Dendritic cell treated with granulocyte-macrophage colony-stimulating factor and Interleukin-4, amounts not matched to agents 40 ng/mL and 50 ng/mL, for 4 days (primary cell): ENCODE measurements around the gene PEMT.
"Not testable (repeated sequence)": the region's sequence is repeated elsewhere in the genome, so short reads cannot be mapped to it uniquely, and the experiment has no call there.

Source experiments
- H3K27ac Mint-ChIP-seq: one replicate; pipeline ENCODE4 v1.8.0; 2022; ENCODE audit warnings: mild to moderate bottlenecking, mixed read lengths
- H3K27me3 Mint-ChIP-seq: one replicate; pipeline ENCODE4 v1.8.0; 2022; ENCODE audit warnings: mild to moderate bottlenecking, mixed read lengths
- H3K36me3 Mint-ChIP-seq: one replicate; pipeline ENCODE4 v1.8.0; 2022; ENCODE audit warnings: low read depth, mixed read lengths
- H3K4me1 Mint-ChIP-seq: one replicate; pipeline ENCODE4 v1.8.0; 2022; ENCODE audit warnings: low read depth, mixed read lengths
- H3K4me3 Mint-ChIP-seq: one replicate; pipeline ENCODE4 v1.8.0; 2022; ENCODE audit warnings: mild to moderate bottlenecking, moderate library complexity, mixed read lengths
- H3K9me3 Mint-ChIP-seq: one replicate; pipeline ENCODE4 v1.8.0; 2022; ENCODE audit warnings: mixed read lengths
- intact Hi-C: fragments of 100-400 bp; cut with micrococcal nuclease; formaldehyde crosslinking; loops from one replicate; pipeline ENCODE4 v1.15.0; 2022

Gene PEMT

DNA sequence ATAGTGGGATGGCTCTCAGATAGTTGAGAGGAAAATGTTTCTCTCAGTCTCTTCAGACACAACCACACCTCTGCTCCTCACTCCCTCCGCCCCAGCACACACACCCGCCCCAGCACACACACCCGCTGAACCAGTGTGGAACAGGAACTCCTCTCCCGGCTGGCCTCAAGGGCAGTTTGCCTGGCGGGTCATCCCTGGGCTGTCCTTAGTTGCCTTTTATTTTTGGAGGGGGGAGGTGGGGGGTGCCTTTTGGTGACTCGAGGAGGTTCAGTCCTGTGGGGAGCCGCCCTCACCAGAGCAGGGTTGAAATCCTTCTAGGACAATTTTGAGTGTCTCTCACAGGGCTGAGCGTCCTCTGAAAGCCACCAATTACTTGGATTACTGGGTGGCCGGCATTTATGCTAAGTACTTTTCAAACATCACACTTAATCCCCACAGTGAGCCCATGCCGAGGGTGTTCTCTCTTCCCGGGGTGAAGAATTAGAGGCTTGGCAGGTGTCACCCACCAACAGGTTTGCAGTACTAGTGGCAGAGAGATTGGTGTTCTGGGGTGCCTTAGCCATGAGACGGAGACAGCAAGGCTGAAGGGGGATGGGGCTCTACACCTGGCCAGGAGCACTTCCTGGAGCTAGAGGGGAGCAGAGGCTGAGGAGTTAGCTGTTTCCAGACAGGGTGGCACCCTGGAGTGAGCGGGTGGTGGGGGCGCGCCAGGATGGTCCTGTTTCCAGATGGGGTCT is 98.1 kb downstream of the PEMT start:
- Mint-ChIP-seq H3K27me3 (peaks cover 45% of the 10 kb centered on the region), H3K27ac (no peak overlapping the region), H3K9me3 (no peaks in the 10 kb centered on the region), H3K36me3 (peaks cover 42% of the 10 kb centered on the region), H3K4me3 (no peak overlapping the region), H3K4me1 (peaks cover 35% of the 10 kb centered on the region)
- intact Hi-C loops = no loop called here

GRCh38 chr17:17492571-17492970 is 98.9 kb downstream of the PEMT start:
- Mint-ChIP-seq H3K27me3 (peaks cover 38% of the 10 kb centered on the region), H3K36me3 (peaks cover 51% of the 10 kb centered on the region), H3K27ac (no peak overlapping the region), H3K4me3 (no peak overlapping the region), H3K4me1 (peaks cover 35% of the 10 kb centered on the region), H3K9me3 (no peaks in the 10 kb centered on the region)
- intact Hi-C loops = no loop called here

GRCh38 chr17:17492085-17492484 is 99.4 kb downstream of the PEMT start:
- Mint-ChIP-seq H3K27me3 (peaks cover 33% of the 10 kb centered on the region), H3K4me1 (peaks cover 37% of the 10 kb centered on the region), H3K27ac (no peak overlapping the region), H3K4me3 (no peak overlapping the region), H3K9me3 (no peaks in the 10 kb centered on the region), H3K36me3 (peaks cover 56% of the 10 kb centered on the region)
- intact Hi-C loops = no loop called here

DNA sequence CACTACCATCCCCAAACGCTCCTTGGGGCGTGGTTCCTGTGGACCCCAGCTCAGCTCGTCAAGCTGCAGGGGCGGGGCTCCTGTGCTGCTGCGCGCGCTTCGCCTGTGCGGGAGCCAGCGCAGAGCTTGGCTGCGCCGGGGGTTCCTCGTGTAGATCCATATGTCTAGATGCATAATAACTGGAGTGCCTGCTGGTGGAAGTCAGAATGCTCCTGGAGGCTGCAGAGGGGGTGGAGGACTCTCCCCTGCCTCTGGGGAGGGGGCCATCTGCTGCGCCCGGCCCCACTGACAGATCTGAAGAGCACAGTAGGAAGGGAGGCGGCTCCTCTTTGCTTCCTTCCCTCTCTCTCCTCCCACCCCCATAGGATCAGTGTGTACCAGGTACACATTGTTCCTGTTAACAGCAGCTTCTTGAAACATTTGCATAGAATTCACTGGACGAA is 99.9 kb downstream of the PEMT start:
- H3K36me3 Mint-ChIP-seq = peaks cover 61% of the 10 kb centered on the region
- no peaks in the 10 kb centered on the region for H3K9me3 Mint-ChIP-seq
- no peak overlapping the region for H3K27ac Mint-ChIP-seq
- peaks cover 31% of the 10 kb centered on the region for H3K27me3 Mint-ChIP-seq
- H3K4me1 Mint-ChIP-seq = peaks cover 38% of the 10 kb centered on the region
- intact Hi-C loops = no loop called here
- no peak overlapping the region for H3K4me3 Mint-ChIP-seq

DNA sequence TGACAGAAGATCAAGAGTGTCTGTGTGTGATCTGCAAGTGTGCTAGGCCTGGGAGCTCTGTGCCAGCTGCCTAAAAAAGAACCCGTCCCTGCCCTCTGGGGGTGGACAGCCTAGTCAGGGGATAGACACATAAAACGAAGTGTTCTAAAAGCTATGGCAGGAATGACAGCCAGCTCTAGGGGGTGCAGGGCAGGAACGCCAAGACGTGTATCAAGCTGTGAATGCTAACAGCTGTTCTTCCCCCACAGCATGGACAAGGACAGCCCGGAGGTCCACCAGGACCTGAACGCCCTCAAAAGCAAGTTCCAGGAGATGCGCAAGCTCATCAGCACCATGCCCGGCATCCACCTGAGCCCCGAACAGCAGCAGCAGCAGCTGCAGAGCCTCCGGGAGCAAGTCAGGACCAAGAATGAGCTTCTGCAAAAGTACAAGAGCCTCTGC is 100.5 kb downstream of the PEMT start:
- Mint-ChIP-seq H3K4me3 (no peak overlapping the region), H3K36me3 (peaks cover 66% of the 10 kb centered on the region), H3K27ac (no peak overlapping the region), H3K27me3 (peaks cover 31% of the 10 kb centered on the region), H3K4me1 (peaks cover 38% of the 10 kb centered on the region), H3K9me3 (no peaks in the 10 kb centered on the region)
- intact Hi-C loops = no loop called here

GRCh38 chr17:17487998-17488397 is 103.5 kb downstream of the PEMT start:
- intact Hi-C loops = no loop called here
- peaks cover 3% of the 10 kb centered on the region for H3K27me3 Mint-ChIP-seq
- H3K36me3 Mint-ChIP-seq = peaks cover 70% of the 10 kb centered on the region
- peaks cover 20% of the 10 kb centered on the region for H3K4me1 Mint-ChIP-seq
- no peak overlapping the region for H3K4me3 Mint-ChIP-seq
- no peak overlapping the region for H3K27ac Mint-ChIP-seq
- H3K9me3 Mint-ChIP-seq = no peaks in the 10 kb centered on the region

DNA sequence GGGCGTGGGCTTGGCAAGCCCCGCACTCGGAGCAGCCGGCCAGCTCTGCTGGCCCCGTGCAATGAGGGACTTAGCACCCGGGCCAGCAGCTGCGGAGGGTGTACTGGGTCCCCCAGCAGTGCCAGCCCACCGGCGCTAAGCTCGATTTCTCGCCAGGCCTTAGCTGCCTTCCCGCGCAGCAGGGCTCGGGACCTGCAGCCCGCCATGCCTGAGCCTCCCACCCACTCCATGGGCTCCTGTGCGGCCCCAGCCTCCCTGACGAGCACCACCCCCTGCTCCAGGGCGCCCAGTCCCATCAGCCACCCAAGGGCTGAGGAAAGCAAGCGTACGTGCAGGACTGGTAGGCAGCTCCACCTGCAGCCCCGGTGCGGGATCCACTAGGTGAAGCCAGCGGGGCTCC is 105.1 kb downstream of the PEMT start:
- H3K27me3 Mint-ChIP-seq, H3K4me3 Mint-ChIP-seq, H3K27ac Mint-ChIP-seq, H3K9me3 Mint-ChIP-seq, intact Hi-C loops: not testable (repeated sequence)
- peaks cover 15% of the 10 kb centered on the region for H3K4me1 Mint-ChIP-seq
- H3K36me3 Mint-ChIP-seq = peaks cover 59% of the 10 kb centered on the region

DNA sequence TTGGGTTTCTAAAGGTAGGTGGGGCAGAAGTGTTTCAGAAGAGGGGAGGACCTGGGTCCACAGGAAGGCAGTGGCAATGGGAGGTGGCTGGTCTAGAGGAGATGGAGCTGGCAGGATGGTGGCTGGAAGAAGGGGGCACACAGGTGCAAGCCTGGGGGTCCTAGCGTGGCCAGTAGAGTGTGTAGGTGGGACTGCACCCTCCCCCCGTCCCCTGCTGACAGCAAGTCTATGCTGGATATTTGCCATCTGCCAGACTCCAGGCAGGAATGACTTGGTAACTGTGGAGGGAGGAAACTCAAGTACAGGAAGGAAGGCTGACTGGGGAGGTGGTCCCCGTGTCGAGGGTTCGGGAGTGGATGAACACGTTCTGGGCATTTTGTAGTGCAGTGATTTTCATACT is 106.1 kb downstream of the PEMT start:
- intact Hi-C loops = no loop called here
- H3K4me1 Mint-ChIP-seq = peaks cover 25% of the 10 kb centered on the region
- no peak overlapping the region for H3K27ac Mint-ChIP-seq
- H3K9me3 Mint-ChIP-seq = no peaks in the 10 kb centered on the region
- H3K27me3 Mint-ChIP-seq = no peaks in the 10 kb centered on the region
- peaks cover 58% of the 10 kb centered on the region for H3K36me3 Mint-ChIP-seq
- H3K4me3 Mint-ChIP-seq = no peak overlapping the region

DNA sequence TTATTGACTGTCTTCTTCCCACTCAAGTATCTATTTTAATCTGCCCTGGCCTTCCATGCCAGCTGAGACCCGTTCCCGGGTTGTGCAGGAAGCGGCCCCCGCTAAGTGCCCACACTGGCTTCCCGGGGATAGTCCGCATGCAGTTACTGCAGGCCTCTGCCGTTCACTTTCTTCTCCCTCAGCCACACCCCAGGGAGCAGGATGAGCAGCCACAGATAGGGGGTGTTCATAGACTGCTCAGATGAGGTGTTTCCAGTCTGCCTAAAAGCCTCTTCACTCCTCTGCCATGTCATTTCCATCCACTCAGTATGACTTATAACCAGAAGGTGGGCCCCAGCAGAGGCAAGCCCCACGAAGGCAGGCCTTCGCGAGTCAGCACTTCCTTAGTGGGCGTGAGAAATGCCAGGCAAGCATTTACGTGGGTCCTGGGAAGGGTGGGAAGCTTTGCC is 107.0 kb downstream of the PEMT start:
- Mint-ChIP-seq H3K4me1 (peaks cover 32% of the 10 kb centered on the region), H3K27me3 (no peaks in the 10 kb centered on the region), H3K9me3 (no peaks in the 10 kb centered on the region), H3K27ac (no peak overlapping the region), H3K36me3 (peaks cover 68% of the 10 kb centered on the region), H3K4me3 (no peak overlapping the region)
- intact Hi-C loops = no loop called here

DNA sequence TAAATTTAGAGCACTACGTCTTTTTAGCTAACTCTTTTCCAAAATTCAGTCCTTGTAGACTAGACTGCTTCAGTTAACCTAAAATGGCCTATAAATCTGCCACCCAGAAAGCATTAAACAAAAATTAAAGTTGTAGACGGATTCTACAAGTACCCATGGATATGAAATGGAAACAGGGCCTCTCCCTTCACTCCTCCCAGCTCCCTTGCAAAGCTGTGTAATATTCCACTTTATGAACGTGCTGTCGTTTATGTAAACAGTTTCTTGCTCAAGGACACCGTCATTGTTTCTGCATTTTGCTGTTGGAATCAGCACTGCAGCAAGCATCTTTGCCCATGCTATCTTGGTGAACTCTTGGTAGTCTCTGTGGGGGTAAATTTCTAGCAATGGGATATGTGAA is 109.6 kb downstream of the PEMT start:
- Mint-ChIP-seq H3K36me3 (peaks cover 55% of the 10 kb centered on the region), H3K4me3 (no peak overlapping the region)
- intact Hi-C loops = no loop called here

GRCh38 chr17:17480593-17481148 is 110.8 kb downstream of the PEMT start:
- Mint-ChIP-seq H3K27me3 (no peaks in the 10 kb centered on the region), H3K9me3 (no peaks in the 10 kb centered on the region), H3K27ac (peak overlapping the region; percentile 3), H3K36me3 (peaks cover 43% of the 10 kb centered on the region), H3K4me1 (peaks cover 38% of the 10 kb centered on the region), H3K4me3 (no peak overlapping the region)
- intact Hi-C loops = no loop called here

More for the DNA sequence above, 109.6 kb downstream of the PEMT start:
- no peaks in the 10 kb centered on the region for H3K9me3 Mint-ChIP-seq
- H3K27ac Mint-ChIP-seq = no peak overlapping the region
- peaks cover 39% of the 10 kb centered on the region for H3K4me1 Mint-ChIP-seq
- no peaks in the 10 kb centered on the region for H3K27me3 Mint-ChIP-seq

GRCh38 chr17:17479209-17479608 is 112.3 kb downstream of the PEMT start:
- H3K36me3 Mint-ChIP-seq = peaks cover 36% of the 10 kb centered on the region
- no peaks in the 10 kb centered on the region for H3K27me3 Mint-ChIP-seq

GRCh38 chr17:17476865-17477467 is 114.5 kb downstream of the PEMT start, which contains the start of gene MED9:
MED9 (plus strand) TSS chr17:17477000; CDS start chr17:17477042, 42 bp downstream.
- Mint-ChIP-seq H3K9me3 (no peaks in the 10 kb centered on the region), H3K27me3 (peaks cover 3% of the 10 kb centered on the region), H3K4me3 (peak within 1 kb of the TSS; percentile 91), H3K27ac (peak within 1 kb of the TSS; percentile 93), H3K4me1 (peaks cover 32% of the 10 kb centered on the region), H3K36me3 (peaks cover 27% of the 10 kb centered on the region)
- intact Hi-C loops = loop anchor here (2.0 kb wide), 1 partner anchor 20 kb away; the partner anchor contains the start of gene RASD1

More at GRCh38 chr17:17479209-17479608, 112.3 kb downstream of the PEMT start:
- intact Hi-C loops = no loop called here
- Mint-ChIP-seq H3K27ac (no peak overlapping the region), H3K4me1 (peaks cover 32% of the 10 kb centered on the region), H3K9me3 (no peaks in the 10 kb centered on the region), H3K4me3 (no peak overlapping the region)

DNA sequence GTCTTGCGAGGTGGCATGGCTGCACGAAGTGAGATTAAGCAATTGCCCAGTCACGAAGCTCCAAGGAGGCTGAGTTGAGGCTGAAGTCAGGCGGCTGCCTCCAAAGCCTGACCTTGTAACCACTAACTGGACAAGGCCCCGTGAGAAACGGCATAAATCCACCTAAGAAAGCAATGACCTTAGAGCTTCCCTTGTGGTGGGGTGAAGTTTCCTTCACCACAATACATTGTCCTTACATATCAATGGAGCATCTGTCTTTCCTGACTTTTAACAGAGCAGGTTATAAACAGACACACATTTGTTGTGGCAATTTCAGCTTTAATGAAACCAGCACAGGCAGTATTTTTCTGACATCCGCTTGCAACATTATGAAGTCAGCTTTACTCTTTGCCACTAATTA is 117.2 kb downstream of the PEMT start:
- Mint-ChIP-seq H3K36me3 (peaks cover 9% of the 10 kb centered on the region), H3K27me3 (peaks cover 11% of the 10 kb centered on the region)

More for the DNA sequence above, 117.2 kb downstream of the PEMT start:
- H3K4me1 Mint-ChIP-seq = peaks cover 12% of the 10 kb centered on the region
- no peak overlapping the region for H3K27ac Mint-ChIP-seq
- no peaks in the 10 kb centered on the region for H3K9me3 Mint-ChIP-seq
- no peak overlapping the region for H3K4me3 Mint-ChIP-seq
- intact Hi-C loops = no loop called here
